Measurements from ENCODE around the gene DEPDC4.

DNA sequence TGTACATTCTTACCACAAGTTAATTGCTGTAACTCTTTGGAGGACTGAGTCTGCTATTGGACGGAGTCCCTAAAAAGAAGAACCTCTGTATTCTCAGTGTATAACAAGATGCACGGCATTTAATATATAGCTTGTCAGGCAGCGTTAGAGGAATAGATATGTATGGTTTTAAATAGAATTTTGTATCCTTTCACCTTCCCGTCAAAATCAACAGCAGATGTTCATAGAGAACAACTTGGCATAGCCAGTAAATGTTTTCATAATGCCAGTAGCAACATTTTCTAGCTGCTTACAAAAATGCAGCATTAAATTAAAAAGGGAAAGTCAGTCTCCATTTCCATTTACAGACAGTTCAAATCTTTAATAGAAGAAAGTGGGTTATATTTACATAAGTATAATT, 6.9 kb upstream of the DEPDC4 start:
- TF ChIP-seq, protein P1, sequence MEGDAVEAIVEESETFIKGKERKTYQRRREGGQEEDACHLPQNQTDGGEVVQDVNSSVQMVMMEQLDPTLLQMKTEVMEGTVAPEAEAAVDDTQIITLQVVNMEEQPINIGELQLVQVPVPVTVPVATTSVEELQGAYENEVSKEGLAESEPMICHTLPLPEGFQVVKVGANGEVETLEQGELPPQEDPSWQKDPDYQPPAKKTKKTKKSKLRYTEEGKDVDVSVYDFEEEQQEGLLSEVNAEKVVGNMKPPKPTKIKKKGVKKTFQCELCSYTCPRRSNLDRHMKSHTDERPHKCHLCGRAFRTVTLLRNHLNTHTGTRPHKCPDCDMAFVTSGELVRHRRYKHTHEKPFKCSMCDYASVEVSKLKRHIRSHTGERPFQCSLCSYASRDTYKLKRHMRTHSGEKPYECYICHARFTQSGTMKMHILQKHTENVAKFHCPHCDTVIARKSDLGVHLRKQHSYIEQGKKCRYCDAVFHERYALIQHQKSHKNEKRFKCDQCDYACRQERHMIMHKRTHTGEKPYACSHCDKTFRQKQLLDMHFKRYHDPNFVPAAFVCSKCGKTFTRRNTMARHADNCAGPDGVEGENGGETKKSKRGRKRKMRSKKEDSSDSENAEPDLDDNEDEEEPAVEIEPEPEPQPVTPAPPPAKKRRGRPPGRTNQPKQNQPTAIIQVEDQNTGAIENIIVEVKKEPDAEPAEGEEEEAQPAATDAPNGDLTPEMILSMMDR (conservative IDR thresholded peaks at IDR 0.05 in 1 of 2, IDR thresholded peaks at IDR 0.05 in 1 of 2; ENCODE audit: extremely low read depth in 1 of 2, insufficient read depth in 1 of 2, low read depth in 1 of 2, low read length in 2 of 2): no peak
- TF ChIP-seq EZH2 (IDR thresholded peaks at IDR 0.05; ENCODE audit: borderline replicate concordance, low read length): no peak
